DOHH2 (cell line): ENCODE measurements around the gene SRGAP2C.
"Not testable (repeated sequence)": the region's sequence is repeated elsewhere in the genome, so short reads cannot be mapped to it uniquely, and the experiment has no call there.

Experiments
- EZH2phosphoT487 ChIP-seq: fragments of 200-600 bp; sonication (generic); IDR thresholded peaks from 2 replicates; pipeline ENCODE4 v1.6.1; 2017; ENCODE audit warnings: borderline replicate concordance, mild to moderate bottlenecking, antibody characterized with exemption, low read length, moderate library complexity, mixed read lengths
- TF ChIP-seq, protein P1 (sequence below): fragments of 200-600 bp; sonication (generic); IDR thresholded peaks from one replicate; pipeline ENCODE4 v1.5.1; 2014; ENCODE audit warnings: antibody characterized with exemption, mild to moderate bottlenecking, low read depth, low read length; ENCODE audit not compliant: poor library complexity, severe bottlenecking

- TF ChIP-seq, protein P1, sequence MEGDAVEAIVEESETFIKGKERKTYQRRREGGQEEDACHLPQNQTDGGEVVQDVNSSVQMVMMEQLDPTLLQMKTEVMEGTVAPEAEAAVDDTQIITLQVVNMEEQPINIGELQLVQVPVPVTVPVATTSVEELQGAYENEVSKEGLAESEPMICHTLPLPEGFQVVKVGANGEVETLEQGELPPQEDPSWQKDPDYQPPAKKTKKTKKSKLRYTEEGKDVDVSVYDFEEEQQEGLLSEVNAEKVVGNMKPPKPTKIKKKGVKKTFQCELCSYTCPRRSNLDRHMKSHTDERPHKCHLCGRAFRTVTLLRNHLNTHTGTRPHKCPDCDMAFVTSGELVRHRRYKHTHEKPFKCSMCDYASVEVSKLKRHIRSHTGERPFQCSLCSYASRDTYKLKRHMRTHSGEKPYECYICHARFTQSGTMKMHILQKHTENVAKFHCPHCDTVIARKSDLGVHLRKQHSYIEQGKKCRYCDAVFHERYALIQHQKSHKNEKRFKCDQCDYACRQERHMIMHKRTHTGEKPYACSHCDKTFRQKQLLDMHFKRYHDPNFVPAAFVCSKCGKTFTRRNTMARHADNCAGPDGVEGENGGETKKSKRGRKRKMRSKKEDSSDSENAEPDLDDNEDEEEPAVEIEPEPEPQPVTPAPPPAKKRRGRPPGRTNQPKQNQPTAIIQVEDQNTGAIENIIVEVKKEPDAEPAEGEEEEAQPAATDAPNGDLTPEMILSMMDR: not testable (repeated sequence)
- TF ChIP-seq EZH2phosphoT487: not testable (repeated sequence)
Measured at GRCh38 chr1:121294205-121294570, 109.4 kb downstream of the SRGAP2C start.
